D341Med (cell line): ENCODE measurements around the gene SERP2.

Source experiments
- DNase-seq: peaks from one replicate; pipeline ENCODE4 v3.0.0; 2012; ENCODE audit warnings: low spot score

SERP2 gene

GRCh38 chr13:44355621-44356020, 18.0 kb upstream of the SERP2 start:
- DNase-seq = no peak

- no peak for DNase-seq
Measured at GRCh38 chr13:44359983-44360375, 13.6 kb upstream of the SERP2 start.

DNA sequence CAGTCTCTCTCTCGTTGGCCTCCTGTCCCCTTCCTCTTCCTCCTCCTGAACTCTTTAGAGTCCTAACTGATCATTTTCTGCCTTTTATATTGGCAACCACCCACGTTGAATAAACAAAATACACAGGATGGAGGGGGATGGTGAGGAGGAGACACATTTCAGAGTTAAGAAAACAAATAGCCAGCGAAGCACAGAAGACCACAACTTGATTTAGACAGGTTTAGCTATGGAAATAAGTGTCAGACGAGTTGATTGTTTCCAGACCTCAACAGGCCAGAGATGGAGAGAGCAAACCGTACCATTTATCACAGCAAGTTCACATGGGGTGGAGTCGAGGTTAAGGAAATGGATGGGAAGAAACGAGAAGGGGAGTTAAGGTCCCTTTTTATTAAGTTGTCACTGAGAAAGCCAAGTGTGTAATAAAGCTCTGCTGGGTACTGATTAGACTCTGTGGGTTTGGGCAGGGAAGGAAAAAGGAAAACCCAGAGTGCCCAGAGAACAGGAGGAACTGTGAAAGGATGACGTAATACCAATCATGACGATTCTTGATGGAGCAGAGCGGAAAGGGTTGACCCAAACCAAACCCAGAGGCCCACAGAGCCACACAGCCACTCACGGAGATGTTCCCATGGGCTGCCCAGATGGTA, 11.1 kb upstream of the SERP2 start:
- no peak for DNase-seq

DNA sequence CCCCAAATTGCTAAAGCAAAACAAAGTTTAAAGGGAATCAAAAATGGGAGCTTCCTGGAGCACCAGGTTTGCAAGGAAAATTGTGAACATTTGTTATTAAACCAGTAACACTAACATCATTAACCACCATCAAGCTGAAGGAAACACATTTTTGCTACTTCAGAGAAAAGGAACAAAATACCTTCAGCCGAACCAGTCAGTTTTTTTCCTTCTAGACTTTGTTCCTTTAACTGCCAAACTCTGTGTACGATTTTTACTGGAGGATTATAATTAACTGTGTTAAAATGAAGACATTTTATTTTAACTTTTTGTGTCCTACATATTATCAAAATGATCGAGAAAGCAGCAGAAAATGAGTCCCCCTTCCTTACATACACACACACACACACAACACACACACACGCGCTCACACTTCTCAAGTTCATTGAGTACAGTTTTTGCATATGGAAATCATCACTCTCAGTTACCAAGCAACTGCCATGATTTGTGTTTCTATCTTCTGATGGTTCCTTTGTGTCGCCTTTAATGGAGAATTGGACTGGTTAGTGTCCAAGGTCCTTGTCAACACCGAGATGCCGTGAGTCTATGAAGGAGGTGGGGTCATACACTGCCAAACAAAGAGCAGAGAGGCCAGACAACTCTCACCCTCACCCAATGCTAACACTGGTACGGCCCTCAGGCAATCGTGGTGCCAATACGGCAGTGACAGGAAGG, 9.8 kb upstream of the SERP2 start:
- no peak for DNase-seq

DNA sequence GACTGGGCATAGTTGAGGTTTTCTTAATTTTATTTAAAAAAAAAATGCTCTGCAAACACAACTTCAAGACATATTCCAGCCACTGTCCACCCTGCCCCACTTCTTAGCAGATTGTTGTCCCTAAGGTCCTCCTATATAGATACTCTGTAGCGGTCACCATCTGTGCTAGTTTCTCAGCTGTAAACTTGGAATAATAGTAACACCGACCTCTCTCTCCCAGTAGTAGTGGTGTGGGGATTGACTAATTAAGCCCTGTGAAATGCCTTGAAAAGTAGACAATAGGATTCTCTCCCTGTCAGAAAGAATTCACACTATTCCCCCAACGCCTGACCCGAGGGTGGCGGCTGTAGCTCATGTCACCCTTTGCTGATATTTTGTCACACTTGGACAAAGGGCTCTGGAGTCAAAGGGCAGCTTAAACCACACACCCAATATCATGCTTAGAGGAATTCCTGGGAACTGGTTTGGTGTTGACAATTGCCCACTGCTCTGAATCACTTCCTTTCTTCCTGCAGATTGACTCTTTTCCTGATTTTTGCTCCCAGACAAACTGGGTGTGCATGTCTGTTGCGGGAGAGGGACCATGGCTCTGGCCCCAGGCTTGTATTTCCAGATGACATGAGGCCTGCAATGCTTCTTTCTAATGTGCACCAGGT, 9.2 kb upstream of the SERP2 start:
- DNase-seq = no peak

- no peak for DNase-seq
Measured at GRCh38 chr13:44365008-44365407, 8.6 kb upstream of the SERP2 start.

DNA sequence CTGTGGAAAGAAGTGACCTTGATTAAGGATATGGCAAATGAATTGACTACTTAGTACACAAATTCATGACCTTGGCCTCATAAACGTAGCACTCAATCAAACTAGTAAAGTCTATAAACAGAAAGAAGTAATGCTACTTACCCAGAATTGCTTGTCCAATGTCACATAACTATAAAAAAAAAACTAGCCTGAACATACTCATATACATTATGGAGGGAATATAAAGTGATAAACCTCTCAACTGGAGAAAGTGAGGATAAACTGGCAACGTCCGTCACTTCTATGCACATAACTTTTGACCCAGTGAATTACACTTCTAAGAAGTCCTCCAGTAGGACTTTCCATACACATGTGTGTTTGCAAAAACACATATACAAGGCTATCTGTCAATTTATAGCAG, 7.7 kb upstream of the SERP2 start:
- no peak for DNase-seq

DNA sequence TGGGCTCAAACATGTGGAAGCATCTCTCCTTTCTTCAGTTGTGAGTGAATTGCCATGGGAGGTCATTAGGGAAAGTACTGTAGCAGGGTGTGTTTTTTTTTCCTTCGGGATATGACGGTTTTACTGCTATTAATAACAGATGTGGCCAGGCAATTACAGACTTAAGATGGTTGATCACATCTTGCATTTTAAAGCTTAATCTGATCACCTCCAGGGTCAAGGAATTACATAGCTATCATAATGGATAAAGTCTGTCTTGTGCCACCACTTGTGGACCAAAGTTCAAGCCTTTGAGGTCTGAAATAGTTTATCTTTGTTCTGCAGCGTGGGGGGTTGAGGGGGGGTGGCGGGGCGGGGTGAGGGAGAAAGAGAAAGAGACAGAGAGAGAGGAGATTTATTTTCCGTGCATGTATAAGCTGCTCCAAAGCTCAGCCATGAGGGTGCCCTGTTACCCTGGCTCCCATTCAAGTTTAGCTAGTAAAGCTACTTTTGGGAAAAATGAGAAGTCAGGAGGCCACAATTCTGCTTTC, 5.5 kb upstream of the SERP2 start:
- peak; percentile 75 for DNase-seq

DNA sequence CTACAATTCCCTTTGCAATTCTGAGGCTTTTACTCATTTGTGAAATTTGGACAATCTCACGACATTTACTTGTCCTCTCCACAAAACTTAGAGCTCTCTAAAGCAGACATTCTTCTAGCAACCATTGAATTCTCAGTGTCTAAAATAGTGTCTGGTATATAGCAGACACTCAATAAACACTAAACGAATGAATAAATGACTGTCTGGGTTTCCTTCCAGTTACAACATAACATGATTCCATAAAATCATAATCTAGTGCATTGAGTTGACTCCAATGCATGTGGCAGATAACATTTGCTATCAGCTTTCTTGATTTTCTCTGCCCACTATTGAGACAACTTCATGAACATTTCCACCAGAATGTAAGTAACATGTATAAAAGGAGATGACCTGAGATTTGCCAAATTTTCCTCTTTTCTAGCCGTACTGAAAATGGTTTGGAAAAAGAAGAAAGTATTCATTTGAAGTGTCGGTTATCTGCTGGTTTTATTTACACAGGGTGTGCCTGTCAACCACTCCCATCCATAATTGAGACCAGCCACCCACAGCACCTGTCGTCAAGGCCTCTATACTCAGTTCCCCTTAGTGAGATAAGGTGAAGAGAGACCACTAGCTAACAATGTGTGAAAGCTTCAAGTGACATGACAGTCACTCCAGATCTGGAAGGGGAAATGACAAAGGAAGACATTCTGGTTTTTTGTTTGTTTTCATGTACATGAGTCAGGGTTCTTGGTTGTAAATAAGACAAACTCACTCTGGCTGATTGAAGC, 4.8 kb upstream of the SERP2 start:
- no peak for DNase-seq

GRCh38 chr13:44371421-44371820, 2.2 kb upstream of the SERP2 start:
- no peak for DNase-seq

- DNase-seq = no peak
Measured at GRCh38 chr13:44373247-44373600, 400 bp upstream of the SERP2 start.

DNA sequence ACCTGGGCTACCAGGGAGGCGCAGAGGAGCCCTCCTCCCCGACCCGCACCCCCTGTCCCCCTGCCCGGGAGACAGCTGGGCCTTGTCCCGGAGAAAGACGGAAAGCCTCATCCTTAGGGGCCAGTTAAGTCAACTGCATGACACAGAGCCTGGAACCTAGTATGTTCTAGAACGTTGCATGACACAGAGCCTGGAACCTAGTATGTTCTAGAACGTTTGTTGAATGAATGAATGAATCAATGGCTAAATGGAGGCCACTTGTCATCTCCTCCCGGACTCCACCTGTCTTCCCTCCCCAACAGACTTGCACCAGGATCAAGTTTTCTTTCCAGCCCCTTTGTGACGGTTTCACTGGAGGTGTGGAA, 706 bp downstream of the SERP2 start:
- DNase-seq = no peak

DNA sequence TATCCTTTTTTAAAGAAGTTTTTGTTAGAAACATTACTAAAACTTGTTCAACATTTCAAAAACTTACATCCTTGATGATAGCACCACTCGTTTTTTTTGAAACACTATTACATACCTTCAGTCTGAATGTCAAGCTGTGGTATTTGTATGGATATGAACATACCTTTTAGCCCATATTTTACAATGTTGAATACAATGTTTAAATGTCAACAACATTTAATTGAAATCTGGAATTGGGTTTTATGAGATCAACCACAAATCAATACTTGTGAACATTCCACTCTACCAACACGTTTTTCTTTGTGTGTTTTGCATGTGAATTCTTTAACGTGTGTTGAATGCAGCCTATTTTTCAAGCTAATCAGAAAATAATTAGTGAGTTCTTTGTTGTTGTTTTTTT, 4.7 kb downstream of the SERP2 start:
- DNase-seq = no peak

DNA sequence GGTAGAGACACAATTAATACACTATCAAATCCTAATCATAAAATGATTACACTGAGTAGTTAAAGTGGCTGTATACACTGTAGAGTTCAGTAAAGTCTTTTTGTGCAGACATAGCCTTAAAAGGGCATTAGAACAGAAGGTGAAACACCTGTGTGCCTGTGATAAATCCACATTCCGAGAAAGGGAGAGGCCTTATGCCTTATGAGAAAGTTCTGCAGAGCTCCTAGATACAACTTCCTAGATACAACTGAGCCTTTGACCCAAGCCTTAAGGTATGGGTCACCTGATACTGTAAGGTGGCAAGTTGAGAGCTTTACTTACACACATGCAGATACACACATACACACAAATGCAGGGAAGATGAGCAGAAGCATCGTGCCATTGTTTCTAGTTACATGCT, 6.3 kb downstream of the SERP2 start:
- DNase-seq = no peak

DNA sequence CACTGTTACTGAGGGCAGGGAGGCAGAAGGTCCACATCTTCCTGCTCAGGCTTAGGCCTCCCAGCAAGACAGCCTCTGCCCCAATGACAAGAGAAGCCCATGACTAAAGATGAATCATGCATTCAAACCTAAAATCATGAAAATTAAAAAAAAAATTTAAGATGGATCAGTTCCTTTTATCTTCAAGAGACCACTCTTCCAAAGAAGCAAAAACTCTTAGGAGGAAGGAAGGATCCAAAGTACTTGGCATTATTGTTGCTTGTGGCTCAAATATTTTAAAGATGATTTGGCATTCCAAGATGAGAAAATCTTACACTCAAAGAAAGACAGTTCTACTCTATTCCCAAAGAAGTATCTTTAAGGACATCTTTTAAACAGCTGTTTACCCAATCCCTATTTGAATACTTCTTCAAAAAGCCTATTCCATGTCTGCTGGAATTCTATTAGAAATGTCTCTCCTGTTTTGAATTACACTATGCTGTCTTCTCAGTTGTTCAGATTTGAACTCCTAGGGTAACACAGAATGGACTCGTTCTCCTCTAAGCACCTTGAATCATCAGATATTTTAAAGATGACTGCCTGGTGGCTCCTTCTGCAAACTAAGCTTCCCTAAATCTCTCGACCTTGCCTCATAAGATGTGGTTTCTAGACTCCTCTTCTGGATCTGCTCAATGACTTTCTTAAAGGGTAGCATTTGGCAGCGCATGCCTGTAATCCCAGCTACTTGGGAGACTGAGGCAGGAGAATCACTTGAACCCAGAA, 7.0 kb downstream of the SERP2 start:
- no peak for DNase-seq

- no peak for DNase-seq
Measured at GRCh38 chr13:44382635-44383145, 9.1 kb downstream of the SERP2 start.

DNA sequence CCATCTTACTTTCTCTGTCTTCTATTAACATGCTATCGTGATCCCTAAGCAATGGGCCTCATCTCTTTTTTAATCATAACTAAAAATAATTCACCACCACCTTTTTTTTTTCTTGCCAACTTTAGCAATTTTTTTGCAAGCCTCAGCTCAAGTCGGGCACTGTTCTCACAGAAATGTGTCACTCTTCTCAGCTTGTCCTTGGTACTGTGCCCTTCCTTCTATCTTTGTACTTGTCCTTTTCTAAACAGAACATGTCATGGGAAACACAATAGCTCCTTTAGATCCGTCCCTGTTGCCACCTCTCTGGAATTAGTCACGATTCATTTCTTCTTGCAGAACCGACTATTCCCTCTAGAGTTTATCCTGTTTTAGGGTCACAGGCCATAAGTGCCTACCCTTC, 10.3 kb downstream of the SERP2 start:
- DNase-seq = no peak

DNA sequence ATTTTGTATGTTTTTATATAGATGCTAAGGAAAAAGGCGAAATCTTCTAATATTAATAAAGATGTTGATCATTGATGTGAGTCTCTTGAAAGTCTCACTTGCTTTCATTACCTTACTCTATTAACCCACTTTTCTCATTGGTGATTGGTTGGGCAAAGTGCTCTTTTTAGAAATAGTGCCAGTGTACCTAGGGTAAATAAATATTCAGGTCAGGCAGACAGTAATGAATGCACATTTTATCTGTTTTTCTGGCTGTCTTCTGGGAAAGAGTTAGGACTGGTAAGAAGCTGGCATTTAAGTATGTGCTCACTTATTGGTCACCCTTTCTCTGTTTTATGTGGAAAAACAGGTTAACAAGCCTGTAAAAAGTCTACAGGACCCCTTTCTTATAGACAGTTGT, 11.2 kb downstream of the SERP2 start:
- DNase-seq = no peak

DNA sequence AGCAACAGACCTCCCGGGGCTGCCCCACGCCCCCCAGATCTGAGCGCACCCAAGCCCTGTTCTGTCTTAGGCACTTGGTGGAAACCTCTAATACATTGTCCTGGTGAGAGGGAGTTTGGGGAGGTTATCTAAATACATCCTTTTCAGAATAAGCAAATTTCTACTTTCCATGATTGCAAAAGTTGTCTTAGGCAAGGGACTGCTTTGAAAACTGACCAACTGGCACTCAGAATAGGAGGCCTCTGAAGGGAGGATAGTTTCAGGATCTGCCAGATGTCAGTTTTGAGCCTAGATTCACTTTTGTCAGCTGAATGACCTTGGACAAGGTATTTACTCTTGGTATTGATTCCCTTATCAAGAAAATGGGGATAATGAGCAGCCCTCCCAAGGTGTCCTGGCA, 11.8 kb downstream of the SERP2 start:
- no peak for DNase-seq

DNA sequence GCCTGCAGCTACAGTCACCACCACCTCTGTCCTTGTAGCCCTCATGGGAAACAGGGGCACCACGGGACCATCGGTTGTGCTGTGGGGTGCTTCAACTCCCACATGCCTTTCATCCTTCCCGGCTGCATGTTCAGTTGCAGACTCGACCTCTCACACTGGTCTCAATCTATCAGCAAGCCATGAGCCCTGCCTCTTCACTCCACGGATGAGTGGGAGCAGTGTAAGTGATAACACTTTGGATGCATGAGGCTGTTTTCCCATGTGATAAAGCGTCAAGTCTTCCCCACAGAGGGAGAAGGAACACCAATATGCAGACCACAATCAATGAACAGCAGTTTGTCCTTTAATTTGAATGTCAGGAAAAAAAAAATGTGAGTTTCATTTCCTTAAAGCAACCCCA, 12.2 kb downstream of the SERP2 start:
- no peak for DNase-seq

GRCh38 chr13:44386913-44387556, 13.4 kb downstream of the SERP2 start:
- no peak for DNase-seq
